Liver (tissue), 9 donors: ENCODE measurements around the gene DAPK3. TPM values are rescaled to one million over a fixed set of nuclear protein-coding genes. Genes with fewer than 3 reads are reported as not detected.

Experiments used
- DNase-seq: peaks from one replicate; pipeline ENCODE4 v3.0.0-alpha.2; 2017; ENCODE audit warnings: low spot score
- H3K27ac ChIP-seq, 2 donors: one replicate each; pipeline ENCODE4 v1.7.0; 2013; ENCODE audit warnings: inconsistent platforms in 2 of 2, low read length in 2 of 2, control low read depth in 1 of 2, low read depth in 1 of 2, mild to moderate bottlenecking in 1 of 2
- H3K27me3 ChIP-seq, 4 donors: one replicate each; pipeline versions ENCODE4 v1.6.1 to v1.7.0; 2013; ENCODE audit warnings: low read length in 3 of 4, inconsistent platforms in 1 of 4, mild to moderate bottlenecking in 1 of 4, moderate library complexity in 1 of 4; ENCODE audit not compliant: control insufficient read depth in 4 of 4, insufficient read depth in 4 of 4
- H3K36me3 ChIP-seq, 4 donors: one replicate each; pipeline versions ENCODE4 v1.6.1 to v1.7.0; 2013; ENCODE audit warnings: low read length in 3 of 4, mild to moderate bottlenecking in 3 of 4, low read depth in 1 of 4, moderate library complexity in 1 of 4; ENCODE audit not compliant: control insufficient read depth in 4 of 4, insufficient read depth in 3 of 4
- H3K4me1 ChIP-seq, 4 donors: one replicate each; pipeline versions ENCODE4 v1.6.1 to v1.7.0; 2013; ENCODE audit warnings: low read length in 3 of 4, mild to moderate bottlenecking in 3 of 4, moderate library complexity in 1 of 4; ENCODE audit not compliant: control insufficient read depth in 4 of 4, insufficient read depth in 4 of 4
- H3K4me3 ChIP-seq, 3 donors: one replicate each; pipeline versions ENCODE4 v1.6.1 to v1.7.0; 2013; ENCODE audit warnings: low read length in 3 of 3, control low read depth in 1 of 3, low read depth in 1 of 3, mild to moderate bottlenecking in 1 of 3
- H3K9ac ChIP-seq, 2 donors: one replicate each; pipeline ENCODE4 v1.7.0; 2013; ENCODE audit warnings: low read length in 2 of 2, mild to moderate bottlenecking in 2 of 2, moderate library complexity in 2 of 2, control low read depth in 1 of 2, low read depth in 1 of 2
- H3K9me3 ChIP-seq, 4 donors: one replicate each; pipeline versions ENCODE4 v1.6.1 to v1.7.0; 2013; ENCODE audit warnings: low read length in 3 of 4; ENCODE audit not compliant: control insufficient read depth in 4 of 4
- ATF3 ChIP-seq: IDR thresholded peaks from 2 replicates; pipeline ENCODE4 v1.6.1; 2016; ENCODE audit warnings: antibody characterized with exemption
- CTCF ChIP-seq: fragments of 150-350 bp; IDR thresholded peaks from 2 replicates; pipeline ENCODE4 v1.5.1; 2017; ENCODE audit warnings: improper control_type of control experiment, low read depth, low read length; ENCODE audit not compliant: missing input control
- EGR1 ChIP-seq, 2 donors: IDR thresholded peaks; 2 replicates each; pipeline ENCODE4 v1.6.1; 2016 to 2018; ENCODE audit warnings: antibody characterized with exemption in 2 of 2, low read depth in 2 of 2
- FOXA1 ChIP-seq: IDR thresholded peaks from 2 replicates; pipeline ENCODE4 v1.6.1; 2016; ENCODE audit warnings: antibody characterized with exemption
- FOXA2 ChIP-seq: IDR thresholded peaks from 2 replicates; pipeline ENCODE4 v1.6.1; 2016; ENCODE audit warnings: antibody characterized with exemption
- GABPA ChIP-seq, 2 donors: IDR thresholded peaks in 1 of 2; conservative IDR thresholded peaks in 1 of 2; 2 replicates each; pipeline ENCODE4 v1.6.1; 2016; ENCODE audit warnings: antibody characterized with exemption in 2 of 2, mild to moderate bottlenecking in 1 of 2, moderate library complexity in 1 of 2
- HNF4A ChIP-seq, 2 donors: conservative IDR thresholded peaks; 2 replicates each; pipeline ENCODE4 v1.6.1; 2016; ENCODE audit warnings: antibody characterized with exemption in 2 of 2, mild to moderate bottlenecking in 2 of 2
- HNF4G ChIP-seq: IDR thresholded peaks from 2 replicates; pipeline ENCODE4 v1.6.1; 2016; ENCODE audit warnings: antibody characterized with exemption
- JUND ChIP-seq, 2 donors: IDR thresholded peaks; 2 replicates each; pipeline ENCODE4 v1.6.1; 2016; ENCODE audit warnings: antibody characterized with exemption in 2 of 2
- MAX ChIP-seq: IDR thresholded peaks from 2 replicates; pipeline ENCODE4 v1.6.1; 2016; ENCODE audit warnings: antibody characterized with exemption
- NR2F2 ChIP-seq: IDR thresholded peaks from 2 replicates; pipeline ENCODE4 v1.6.1; 2016; ENCODE audit warnings: antibody characterized with exemption
- RAD21 ChIP-seq, 2 donors: IDR thresholded peaks; 2 replicates each; pipeline ENCODE4 v1.6.1; 2016; ENCODE audit warnings: antibody characterized with exemption in 2 of 2, mild to moderate bottlenecking in 2 of 2
- REST ChIP-seq: IDR thresholded peaks from 2 replicates; pipeline ENCODE4 v1.6.1; 2016; ENCODE audit warnings: antibody characterized with exemption, mild to moderate bottlenecking
- RXRA ChIP-seq, 2 donors: IDR thresholded peaks; 2 replicates each; pipeline ENCODE4 v1.6.1; 2017 to 2018; ENCODE audit warnings: antibody characterized with exemption in 2 of 2, mild to moderate bottlenecking in 1 of 2
- SP1 ChIP-seq: IDR thresholded peaks from 2 replicates; pipeline ENCODE4 v1.6.1; 2018; ENCODE audit warnings: antibody characterized with exemption, mild to moderate bottlenecking
- TAF1 ChIP-seq: conservative IDR thresholded peaks from 2 replicates; pipeline ENCODE4 v1.6.1; 2016; ENCODE audit warnings: antibody characterized with exemption, mild to moderate bottlenecking
- YY1 ChIP-seq: IDR thresholded peaks from 2 replicates; pipeline ENCODE4 v1.6.1; 2016; ENCODE audit warnings: antibody characterized with exemption, mild to moderate bottlenecking
- ZBTB33 ChIP-seq: IDR thresholded peaks from 2 replicates; pipeline ENCODE4 v1.6.1; 2016; ENCODE audit warnings: antibody characterized with exemption
- WGBS: extraction: QIAGEN DNeasy Blood & Tissue Kit; methylation state at CpG from one replicate; pipeline ENCODE4 v1.1.7; 2013; 5-methylcytosine and 5-hydroxymethylcytosine counted together
- polyA plus RNA-seq, 2 donors: library from polyadenylated mRNA; stranded (reverse) in 1 of 2; unstranded in 1 of 2; fragments of 200-250 nt in 1 of 2; fragments of >200 nt in 1 of 2; fragmentation: Nextera tagmentation in 1 of 2; extraction: Ambion mirVana in 1 of 2; gene quantifications; one replicate each; pipeline versions ENCODE4 v1.2.1 to v1.2.3, GENCODE V29; 2013 to 2015
- total RNA-seq, 2 donors: library from RNA; depleted of rRNA; stranded (reverse); fragments of >200 nt; gene quantifications; one replicate each; pipeline ENCODE4 v1.2.3, GENCODE V29; 2014
- donor health status: healthy.
- donor health status: healthy.
- donor health status: healthy.
- donor health status: healthy.
- donor health status: healthy.

Gene DAPK3
- total and polyA plus RNA-seq, 4 donors, result 3.0 to 29.5 (median 23.8) TPM

GRCh38 chr19:3990815-3991117 lies 19.9 kb upstream of the DAPK3 start:
- no peaks in the 10 kb centered on the region for H3K36me3 ChIP-seq
- no peaks in the 10 kb centered on the region for H3K27me3 ChIP-seq
- no peak overlapping the region for H3K27ac ChIP-seq
- WGBS, result 78% methylated on average over 3 of the region's 3 CpGs
- H3K9ac ChIP-seq, result no peak overlapping the region
- no peaks in the 10 kb centered on the region for H3K9me3 ChIP-seq
- no peak for DNase-seq
- peaks cover 0 to 22% (median 19%) of the 10 kb centered on the region in 4 donors for H3K4me1 ChIP-seq
- no peak for TF ChIP-seq GABPA (IDR thresholded peaks at IDR 0.05 in 1 of 2, conservative IDR thresholded peaks at IDR 0.05 in 1 of 2)
- no peak overlapping the region for H3K4me3 ChIP-seq

GRCh38 chr19:3987619-3988371 lies 16.9 kb upstream of the DAPK3 start:
- H3K4me3 ChIP-seq, result no peak overlapping the region

More at GRCh38 chr19:3987619-3988371, 16.9 kb upstream of the DAPK3 start:
- Histone ChIP-seq H3K4me1 (peaks cover 0 to 38% (median 31%) of the 10 kb centered on the region in 4 donors), H3K27ac (no peak overlapping the region), H3K9ac (no peak overlapping the region), H3K36me3 (peaks cover 0 to 11% (median 10%) of the 10 kb centered on the region in 4 donors), H3K9me3 (no peaks in the 10 kb centered on the region), H3K27me3 (no peaks in the 10 kb centered on the region)
- DNase-seq, result peak; percentile 90
- TF ChIP-seq REST (no peak), JUND (IDR thresholded peaks at IDR 0.05) (no peak), TAF1 (no peak), SP1 (no peak), CTCF (peak; percentile 96), FOXA1 (no peak), ATF3 (no peak), RAD21 (IDR thresholded peaks at IDR 0.05) (peak; percentile 70 to 76), ZBTB33 (peak; percentile 12), MAX (no peak), NR2F2 (peak; percentile 26), EGR1 (IDR thresholded peaks at IDR 0.05; ENCODE audit: low read depth in 2 of 2) (no peak), HNF4A (conservative IDR thresholded peaks at IDR 0.05) (no peak), FOXA2 (no peak), YY1 (no peak), HNF4G (no peak), RXRA (IDR thresholded peaks at IDR 0.05) (peak in 1 of 2 donors; percentile 33), GABPA (IDR thresholded peaks at IDR 0.05 in 1 of 2, conservative IDR thresholded peaks at IDR 0.05 in 1 of 2) (no peak)
- WGBS, result 7% methylated on average over 30 of the region's 30 CpGs
